ENCODE data around the gene TSPYL2.

Gene TSPYL2

GRCh38 chrX:53125506-53125905, 43.3 kb downstream of the TSPYL2 start:
- no peak for DNase-seq (ENCODE audit: low read depth in 2 of 2)

- no peak for DNase-seq (ENCODE audit: low read depth in 2 of 2)
Observed at GRCh38 chrX:53126377-53126776, 44.2 kb downstream of the TSPYL2 start.

DNA sequence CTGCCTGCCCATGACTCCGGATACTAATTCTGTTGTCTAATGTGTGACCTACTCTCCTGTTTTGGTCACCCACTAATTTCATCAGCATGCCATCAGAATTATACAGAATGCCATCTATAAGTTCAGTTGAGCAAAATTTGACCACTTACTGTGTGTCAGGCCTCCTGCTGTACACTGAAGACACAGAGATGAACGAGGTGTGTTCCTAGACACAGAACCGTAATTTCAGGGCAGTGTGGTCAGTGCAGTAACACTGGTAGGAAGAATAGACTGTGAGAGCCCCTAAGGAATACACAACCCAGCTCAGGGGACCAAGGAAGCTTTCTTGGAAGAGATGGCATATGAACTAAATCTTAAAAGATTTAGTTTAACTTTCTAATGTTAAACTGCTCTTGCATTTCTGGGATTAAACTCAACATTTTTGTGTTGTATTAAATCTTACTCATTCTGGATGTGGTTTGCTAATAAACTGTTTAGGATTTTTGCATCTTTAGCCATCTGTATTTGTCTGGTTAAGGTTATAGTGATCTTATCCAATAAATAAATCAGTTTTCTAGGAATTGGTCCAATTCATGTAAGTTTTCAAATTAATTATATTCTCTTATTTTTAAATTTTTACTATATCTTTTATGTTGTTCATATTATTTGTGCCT, 46.1 kb downstream of the TSPYL2 start:
- no peak for DNase-seq (ENCODE audit: low read depth in 2 of 2)

GRCh38 chrX:53133400-53133799, 51.2 kb downstream of the TSPYL2 start:
- no peak for DNase-seq (ENCODE audit: low read depth in 2 of 2)

DNA sequence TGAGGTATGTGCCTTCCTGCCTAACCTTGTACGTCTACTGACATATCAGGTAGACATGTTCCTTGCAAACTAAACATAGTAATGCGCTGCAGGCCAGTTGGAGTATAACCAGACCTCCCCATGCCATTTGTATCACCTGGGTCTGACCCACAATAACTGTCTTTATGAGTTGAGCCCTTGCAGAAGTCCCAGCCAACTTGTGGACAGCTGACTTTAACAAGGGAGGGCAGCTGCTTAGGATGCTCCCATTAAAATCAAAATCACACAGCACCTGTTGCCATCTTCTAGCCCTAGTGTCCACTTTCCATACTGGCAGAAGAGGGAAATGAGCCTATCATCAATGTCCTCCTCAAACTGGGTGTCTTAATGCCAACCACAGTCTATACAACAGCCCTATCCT, 53.4 kb downstream of the TSPYL2 start:
- DNase-seq (ENCODE audit: low read depth in 2 of 2), result no peak

All from activated CD4-positive, alpha-beta T cell treated with anti-CD3 and anti-CD28 coated beads for 24 hours (primary cell).